CD4-positive, CD25-positive, alpha-beta regulatory T cell (primary cell): ENCODE data around the gene LGSN. TPM values are rescaled to one million over a fixed set of nuclear protein-coding genes. Genes with fewer than 3 reads are reported as not detected.
"Not testable (repeated sequence)": the region's sequence is repeated elsewhere in the genome, so short reads cannot be mapped to it uniquely, and the experiment has no call there.

Experiments
- ATAC-seq, 2 donors: fragments of 150-1000 bp; cut with Tn5 transposase; one replicate each; pipeline ENCODE4 v1.10.0; 2021; ENCODE audit warnings: low read depth in 2 of 2, moderate number of reproducible peaks in 2 of 2, moderate library complexity in 1 of 2
- DNase-seq, 3 donors: peaks; one replicate each; pipeline versions ENCODE4 v3.0.0 to v3.0.0-alpha.2; 2012 to 2022; ENCODE audit warnings: mixed read lengths in 1 of 3
- H3K27ac ChIP-seq: one replicate; pipeline ENCODE4 v1.7.0; 2013; ENCODE audit warnings: mild to moderate bottlenecking, low read length; ENCODE audit not compliant: insufficient read depth, poor library complexity, severe bottlenecking
- H3K27me3 ChIP-seq: one replicate; pipeline ENCODE4 v1.7.0; 2013; ENCODE audit warnings: low read length; ENCODE audit not compliant: control insufficient read depth, insufficient read depth
- H3K36me3 ChIP-seq: one replicate; pipeline ENCODE4 v1.7.0; 2013; ENCODE audit warnings: mild to moderate bottlenecking, low read length, moderate library complexity; ENCODE audit not compliant: control insufficient read depth, insufficient read depth
- H3K4me1 ChIP-seq: 2 replicates; pipeline ENCODE4 v1.7.0; 2013; ENCODE audit warnings: mild to moderate bottlenecking, low read length; ENCODE audit not compliant: insufficient read depth, control insufficient read depth, poor library complexity, severe bottlenecking
- H3K4me3 ChIP-seq: one replicate; pipeline ENCODE4 v1.7.0; 2013; ENCODE audit warnings: low read depth, mild to moderate bottlenecking, low read length, moderate library complexity
- H3K9me3 ChIP-seq, 2 experiments: 1 replicate in 1 of 2; 2 replicates in 1 of 2; pipeline ENCODE4 v1.7.0; 2013; ENCODE audit warnings: low read length in 2 of 2, mild to moderate bottlenecking in 1 of 2, moderate library complexity in 1 of 2; ENCODE audit not compliant: control insufficient read depth in 2 of 2
- H3K27ac Mint-ChIP-seq, 3 donors: one replicate each; pipeline ENCODE4 v1.8.0; 2020 to 2022; ENCODE audit warnings: mild to moderate bottlenecking in 3 of 3, mixed read lengths in 3 of 3, moderate library complexity in 2 of 3
- H3K27me3 Mint-ChIP-seq: one replicate; pipeline ENCODE4 v1.8.0; 2022; ENCODE audit warnings: mild to moderate bottlenecking, mixed read lengths
- H3K36me3 Mint-ChIP-seq: one replicate; pipeline ENCODE4 v1.8.0; 2020; ENCODE audit warnings: mixed read lengths
- H3K4me1 Mint-ChIP-seq, 4 donors: one replicate each; pipeline ENCODE4 v1.8.0; 2020 to 2022; ENCODE audit warnings: mixed read lengths in 4 of 4, mild to moderate bottlenecking in 1 of 4
- H3K4me3 Mint-ChIP-seq, 4 donors: one replicate each; pipeline ENCODE4 v1.8.0; 2020 to 2022; ENCODE audit warnings: mild to moderate bottlenecking in 4 of 4, mixed read lengths in 4 of 4, moderate library complexity in 3 of 4
- H3K9me3 Mint-ChIP-seq, 7 donors: one replicate each; pipeline ENCODE4 v1.8.0; 2020 to 2022; ENCODE audit warnings: mixed read lengths in 7 of 7, mild to moderate bottlenecking in 3 of 7, moderate library complexity in 2 of 7
- polyA plus RNA-seq, 4 donors: library from polyadenylated mRNA; unstranded; fragments of 300-500 nt; fragmentation: Illumina TruSeq; gene quantifications; one replicate each; pipeline ENCODE4 v1.2.3, GENCODE V29; 2021
- total RNA-seq: library from RNA; stranded (reverse); gene quantifications from one replicate; pipeline ENCODE4 v1.2.3, GENCODE V29; 2022

Gene LGSN
- total and polyA plus RNA-seq, 5 donors from 2014 or later, result 0.10 to 0.25 TPM; not detected in 3

DNA sequence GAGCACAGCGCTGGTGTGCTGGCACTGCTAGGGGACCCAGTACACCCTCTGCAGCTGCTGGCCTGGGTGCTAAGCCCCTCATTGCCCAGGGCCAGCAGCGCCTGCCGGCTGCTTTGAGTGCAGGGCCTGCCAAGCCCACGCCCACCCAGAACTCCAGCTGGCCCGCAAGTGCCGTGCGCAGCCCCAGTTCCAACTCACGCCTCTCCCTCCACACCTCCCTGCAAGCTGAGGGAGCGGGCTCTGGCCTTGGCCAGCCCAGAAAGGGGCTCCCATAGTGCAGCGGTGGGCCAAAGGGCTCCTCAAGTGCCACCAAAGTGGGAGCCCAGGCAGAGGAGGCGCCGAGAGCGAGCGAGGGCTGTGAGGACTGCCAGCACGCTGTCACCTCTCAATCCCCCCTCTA lies 6.8 kb upstream of the LGSN start:
- not testable (repeated sequence) for H3K27me3 Mint-ChIP-seq, H3K4me3 ChIP-seq, H3K36me3 Mint-ChIP-seq, H3K27me3 ChIP-seq, H3K4me1 ChIP-seq, DNase-seq, H3K4me3 Mint-ChIP-seq, H3K4me1 Mint-ChIP-seq, H3K9me3 ChIP-seq, ATAC-seq, H3K36me3 ChIP-seq, H3K27ac ChIP-seq, H3K27ac Mint-ChIP-seq
- peaks cover 0 to 18% (median 4%) of the 10 kb centered on the region in 7 donors for H3K9me3 Mint-ChIP-seq

DNA sequence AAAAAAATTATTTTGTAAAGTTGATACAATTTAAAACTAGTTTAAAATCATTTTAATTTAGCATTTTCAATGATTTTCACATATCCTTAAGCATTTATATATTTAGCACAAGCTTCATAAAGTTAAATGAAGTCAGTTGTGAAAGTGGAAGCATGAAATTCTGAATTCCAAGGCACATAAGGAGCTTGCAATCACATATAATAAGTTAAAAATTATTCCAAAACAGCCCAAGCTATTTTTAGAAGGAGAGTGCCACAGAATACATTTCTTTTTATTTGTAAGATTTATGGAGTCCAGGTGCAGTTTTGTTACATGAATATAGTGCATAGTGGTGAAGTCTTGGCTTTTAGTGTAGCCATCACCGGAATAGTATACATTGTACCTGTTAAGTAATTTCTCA lies 3.2 kb upstream of the LGSN start:
- Histone ChIP-seq H3K36me3 (no peaks in the 10 kb centered on the region), H3K4me3 (no peak overlapping the region), H3K9me3 (no peaks in the 10 kb centered on the region), H3K4me1 (no peaks in the 10 kb centered on the region), H3K27ac (no peak overlapping the region), H3K27me3 (no peaks in the 10 kb centered on the region)
- no peaks in the 10 kb centered on the region for H3K27me3 Mint-ChIP-seq
- no peak overlapping the region for H3K27ac Mint-ChIP-seq
- ATAC-seq (no peak), DNase-seq (no peak)
- H3K4me1 Mint-ChIP-seq, result no peaks in the 10 kb centered on the region
- H3K36me3 Mint-ChIP-seq, result no peaks in the 10 kb centered on the region
- H3K4me3 Mint-ChIP-seq, result no peak overlapping the region
- H3K9me3 Mint-ChIP-seq, result peaks cover 0 to 14% (median 4%) of the 10 kb centered on the region in 7 donors

DNA sequence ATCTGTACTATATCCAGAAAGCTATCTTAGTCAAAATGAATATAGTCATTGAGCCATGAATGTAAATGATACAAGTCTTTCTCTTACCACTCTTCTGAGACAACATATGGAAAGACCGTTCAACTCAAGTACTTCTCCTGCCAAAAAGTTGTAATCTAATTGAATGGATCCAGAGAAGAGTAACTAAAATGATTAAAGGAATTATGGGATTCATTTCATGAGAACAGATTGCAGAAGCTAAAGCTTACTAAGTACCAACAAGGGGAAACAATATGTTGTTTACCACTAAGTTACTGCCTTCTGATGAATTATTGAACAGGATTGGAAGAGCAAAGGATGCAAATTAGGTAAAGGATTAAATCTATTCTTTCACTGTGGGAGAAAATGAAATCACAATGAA lies 2.0 kb upstream of the LGSN start:
- Mint-ChIP-seq H3K4me3 (no peak overlapping the region), H3K4me1 (no peaks in the 10 kb centered on the region), H3K27ac (no peak overlapping the region), H3K9me3 (peaks cover 0 to 7% (median 2%) of the 10 kb centered on the region in 7 donors), H3K27me3 (no peaks in the 10 kb centered on the region), H3K36me3 (no peaks in the 10 kb centered on the region)
- no peak overlapping the region for H3K27ac ChIP-seq
- no peaks in the 10 kb centered on the region for H3K36me3 ChIP-seq
- no peaks in the 10 kb centered on the region for H3K4me1 ChIP-seq
- no peaks in the 10 kb centered on the region for H3K27me3 ChIP-seq
- no peak for DNase-seq
- no peak for ATAC-seq
- H3K4me3 ChIP-seq, result no peak overlapping the region
- H3K9me3 ChIP-seq, result no peaks in the 10 kb centered on the region

DNA sequence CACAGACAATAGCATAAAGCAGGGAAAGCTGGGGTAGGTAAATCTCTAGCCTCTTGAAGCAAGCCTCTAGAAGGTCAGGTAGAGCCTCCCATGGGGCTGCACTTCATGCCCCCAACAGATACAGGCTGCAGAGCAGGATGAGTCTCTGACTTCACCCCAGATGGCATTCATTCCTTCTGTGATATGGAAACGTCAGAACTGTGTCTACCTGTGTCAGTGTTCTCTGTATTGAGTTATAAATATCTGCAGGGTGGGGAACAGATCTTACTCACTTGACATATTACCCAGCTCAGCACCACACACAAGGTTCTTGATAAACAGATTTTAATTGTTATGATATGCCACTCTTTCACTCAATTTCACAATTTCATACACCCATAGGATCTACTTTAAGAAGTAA lies 2.1 kb downstream of the LGSN start:
- Histone ChIP-seq H3K27me3 (no peaks in the 10 kb centered on the region), H3K4me1 (no peaks in the 10 kb centered on the region), H3K36me3 (no peaks in the 10 kb centered on the region), H3K9me3 (no peaks in the 10 kb centered on the region), H3K4me3 (no peak overlapping the region), H3K27ac (no peak overlapping the region)
- no peaks in the 10 kb centered on the region for H3K36me3 Mint-ChIP-seq
- DNase-seq, result no peak
- no peak overlapping the region for H3K27ac Mint-ChIP-seq
- H3K4me1 Mint-ChIP-seq, result no peaks in the 10 kb centered on the region
- no peak overlapping the region for H3K4me3 Mint-ChIP-seq
- peaks cover 0 to 4% (median 0%) of the 10 kb centered on the region in 7 donors for H3K9me3 Mint-ChIP-seq
- H3K27me3 Mint-ChIP-seq, result no peaks in the 10 kb centered on the region
- ATAC-seq, result no peak

DNA sequence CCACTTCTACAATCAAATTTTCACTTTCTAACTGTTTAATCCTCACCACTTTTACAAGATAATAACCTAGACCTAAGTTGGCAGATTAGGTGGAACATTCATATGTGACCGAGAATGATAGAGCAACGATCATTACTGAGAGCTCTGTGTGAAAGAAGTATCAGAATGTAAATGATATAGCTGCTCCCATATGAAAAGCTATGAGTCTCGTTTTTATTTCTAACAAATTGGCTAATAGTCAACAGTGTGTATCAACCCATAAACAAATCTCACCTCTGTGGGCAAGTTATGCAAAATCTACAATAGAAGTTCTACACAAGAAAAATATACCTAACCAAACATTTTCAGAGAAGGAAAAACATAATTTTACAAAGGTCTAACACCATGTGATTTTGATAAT lies 3.7 kb downstream of the LGSN start:
- Mint-ChIP-seq H3K4me3 (no peak overlapping the region), H3K27ac (no peak overlapping the region), H3K9me3 (peaks cover 0 to 4% (median 0%) of the 10 kb centered on the region in 7 donors), H3K27me3 (no peaks in the 10 kb centered on the region), H3K36me3 (no peaks in the 10 kb centered on the region), H3K4me1 (no peaks in the 10 kb centered on the region)
- ATAC-seq (no peak), DNase-seq (no peak)
- no peaks in the 10 kb centered on the region for H3K4me1 ChIP-seq
- no peaks in the 10 kb centered on the region for H3K9me3 ChIP-seq
- no peaks in the 10 kb centered on the region for H3K27me3 ChIP-seq
- no peak overlapping the region for H3K4me3 ChIP-seq
- no peak overlapping the region for H3K27ac ChIP-seq
- H3K36me3 ChIP-seq, result no peaks in the 10 kb centered on the region

DNA sequence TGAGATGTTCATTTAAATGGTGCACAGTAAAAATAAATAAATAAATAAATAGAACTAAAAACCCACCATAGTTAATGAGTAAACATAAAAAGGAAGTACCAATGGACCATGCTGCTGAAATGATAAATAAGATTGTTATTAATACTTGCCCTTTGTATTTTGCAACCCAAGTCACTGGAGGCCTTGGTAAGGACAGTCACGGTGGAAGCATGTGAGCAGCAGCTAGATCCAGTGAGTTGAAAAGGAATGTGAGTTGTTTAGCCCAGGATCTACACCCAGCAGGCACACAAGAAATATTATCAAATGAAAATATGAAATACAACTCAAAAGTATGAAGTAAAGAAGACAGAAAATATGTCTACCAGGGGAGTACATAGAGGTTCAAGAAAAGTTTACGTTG lies 6.7 kb downstream of the LGSN start:
- H3K27ac Mint-ChIP-seq, result no peak overlapping the region
- H3K36me3 Mint-ChIP-seq, result no peaks in the 10 kb centered on the region
- H3K27me3 Mint-ChIP-seq, result no peaks in the 10 kb centered on the region
- DNase-seq, result no peak
- peaks cover 0 to 4% (median 0%) of the 10 kb centered on the region in 7 donors for H3K9me3 Mint-ChIP-seq
- no peak overlapping the region for H3K4me3 Mint-ChIP-seq
- Histone ChIP-seq H3K9me3 (no peaks in the 10 kb centered on the region), H3K4me1 (no peaks in the 10 kb centered on the region), H3K27ac (no peak overlapping the region), H3K27me3 (no peaks in the 10 kb centered on the region), H3K36me3 (no peaks in the 10 kb centered on the region), H3K4me3 (no peak overlapping the region)
- no peak for ATAC-seq
- no peaks in the 10 kb centered on the region for H3K4me1 Mint-ChIP-seq

DNA sequence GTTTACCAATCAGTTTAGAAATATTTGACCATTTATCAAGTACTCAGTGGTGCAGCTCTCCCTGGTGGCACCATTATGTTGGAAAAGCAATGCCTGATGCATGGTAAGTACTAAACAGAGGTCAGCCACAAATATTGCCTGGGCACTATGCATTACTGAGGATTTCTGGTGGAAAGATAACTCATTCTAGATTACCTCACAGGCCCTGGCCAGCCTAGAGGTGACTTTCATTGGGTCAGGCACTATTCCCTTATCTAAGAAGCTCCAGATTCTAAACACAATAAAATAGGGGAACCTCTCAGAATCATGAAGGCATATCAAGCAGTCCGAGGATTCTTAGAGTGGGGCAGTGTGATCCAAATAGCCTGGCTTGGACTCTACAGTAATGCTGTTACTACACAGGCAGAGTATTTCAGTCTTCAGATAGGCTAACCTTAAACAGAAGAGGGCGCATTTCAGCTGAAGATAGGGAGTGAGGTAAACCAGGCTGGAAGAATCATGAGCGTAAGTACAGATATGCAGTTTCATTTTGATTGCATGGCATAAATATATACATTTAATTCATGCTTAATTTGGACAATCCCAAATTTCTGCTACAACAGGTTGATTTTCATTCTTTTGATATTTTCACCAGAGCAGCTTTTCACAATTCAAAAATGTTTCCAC lies 12.1 kb downstream of the LGSN start:
- peaks cover 0 to 2% (median 0%) of the 10 kb centered on the region in 7 donors for H3K9me3 Mint-ChIP-seq
- DNase-seq (peak in 1 of 3 donors; percentile 18), ATAC-seq (no peak)
- Histone ChIP-seq H3K4me1 (no peaks in the 10 kb centered on the region), H3K27me3 (no peaks in the 10 kb centered on the region), H3K9me3 (no peaks in the 10 kb centered on the region), H3K27ac (no peak overlapping the region), H3K4me3 (no peak overlapping the region), H3K36me3 (no peaks in the 10 kb centered on the region)
- H3K27ac Mint-ChIP-seq, result no peak overlapping the region
- H3K4me1 Mint-ChIP-seq, result peaks cover 0 to 1% (median 0%) of the 10 kb centered on the region in 4 donors
- H3K27me3 Mint-ChIP-seq, result no peaks in the 10 kb centered on the region
- H3K4me3 Mint-ChIP-seq, result no peak overlapping the region
- H3K36me3 Mint-ChIP-seq, result no peaks in the 10 kb centered on the region

DNA sequence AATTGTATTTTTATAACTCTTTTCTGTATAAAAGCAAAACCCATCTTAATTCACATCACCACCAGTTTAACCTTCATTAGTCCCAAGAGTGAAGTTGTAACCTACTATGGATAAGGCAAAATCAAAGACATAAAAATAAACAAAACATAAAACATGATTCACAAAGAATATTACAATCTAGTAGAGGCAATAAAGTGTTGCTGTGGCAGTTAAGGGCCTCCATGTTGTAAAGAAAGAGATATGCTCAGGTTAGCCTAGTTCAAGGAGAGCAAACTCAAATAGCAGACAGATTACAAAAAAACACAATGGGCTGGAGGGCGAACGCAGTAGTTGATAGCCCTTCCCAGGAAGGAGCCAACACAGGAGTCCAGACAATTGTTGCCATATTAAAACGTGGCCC lies 13.4 kb downstream of the LGSN start:
- Histone ChIP-seq H3K27me3 (no peaks in the 10 kb centered on the region), H3K9me3 (no peaks in the 10 kb centered on the region), H3K4me3 (no peak overlapping the region), H3K36me3 (no peaks in the 10 kb centered on the region), H3K4me1 (no peaks in the 10 kb centered on the region), H3K27ac (no peak overlapping the region)
- DNase-seq (no peak), ATAC-seq (no peak)
- H3K27me3 Mint-ChIP-seq, result no peaks in the 10 kb centered on the region
- peaks cover 0 to 1% (median 0%) of the 10 kb centered on the region in 4 donors for H3K4me1 Mint-ChIP-seq
- no peak overlapping the region for H3K4me3 Mint-ChIP-seq
- no peaks in the 10 kb centered on the region for H3K9me3 Mint-ChIP-seq
- H3K36me3 Mint-ChIP-seq, result no peaks in the 10 kb centered on the region
- no peak overlapping the region for H3K27ac Mint-ChIP-seq
